ENCODE results near the gene DMBT1. TPM values are rescaled to one million over a fixed set of nuclear protein-coding genes. Genes with fewer than 3 reads are reported as not detected.

The DMBT1 gene
- total RNA-seq, 1 donor from 2014 or later = 0.13 TPM

DNA sequence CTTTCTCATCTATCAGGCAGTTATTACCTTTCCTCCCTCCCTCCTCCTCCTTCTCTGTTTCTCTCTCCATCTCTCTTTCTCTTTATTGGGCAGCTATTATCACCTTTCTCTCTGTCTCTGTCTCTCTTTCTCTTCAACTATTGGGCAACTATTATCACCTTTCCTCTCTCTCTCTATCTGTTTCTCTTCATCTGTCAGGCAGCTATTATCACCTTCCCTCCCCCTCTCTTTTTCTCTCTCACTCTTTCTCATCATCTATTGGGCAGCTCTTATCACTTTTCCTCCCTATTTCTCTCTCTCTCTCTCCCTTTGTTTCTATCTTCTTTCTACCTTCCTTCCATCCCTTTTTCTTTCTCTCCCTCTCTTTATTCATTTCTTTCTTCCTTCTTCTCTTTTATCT, 1.2 kb downstream of the DMBT1 start:
- TF ChIP-seq, protein P1, sequence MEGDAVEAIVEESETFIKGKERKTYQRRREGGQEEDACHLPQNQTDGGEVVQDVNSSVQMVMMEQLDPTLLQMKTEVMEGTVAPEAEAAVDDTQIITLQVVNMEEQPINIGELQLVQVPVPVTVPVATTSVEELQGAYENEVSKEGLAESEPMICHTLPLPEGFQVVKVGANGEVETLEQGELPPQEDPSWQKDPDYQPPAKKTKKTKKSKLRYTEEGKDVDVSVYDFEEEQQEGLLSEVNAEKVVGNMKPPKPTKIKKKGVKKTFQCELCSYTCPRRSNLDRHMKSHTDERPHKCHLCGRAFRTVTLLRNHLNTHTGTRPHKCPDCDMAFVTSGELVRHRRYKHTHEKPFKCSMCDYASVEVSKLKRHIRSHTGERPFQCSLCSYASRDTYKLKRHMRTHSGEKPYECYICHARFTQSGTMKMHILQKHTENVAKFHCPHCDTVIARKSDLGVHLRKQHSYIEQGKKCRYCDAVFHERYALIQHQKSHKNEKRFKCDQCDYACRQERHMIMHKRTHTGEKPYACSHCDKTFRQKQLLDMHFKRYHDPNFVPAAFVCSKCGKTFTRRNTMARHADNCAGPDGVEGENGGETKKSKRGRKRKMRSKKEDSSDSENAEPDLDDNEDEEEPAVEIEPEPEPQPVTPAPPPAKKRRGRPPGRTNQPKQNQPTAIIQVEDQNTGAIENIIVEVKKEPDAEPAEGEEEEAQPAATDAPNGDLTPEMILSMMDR (IDR thresholded peaks at IDR 0.05; ENCODE audit: insufficient read depth, low read length, poor library complexity, severe bottlenecking) = no peak
- H3K4me3 ChIP-seq (ENCODE audit: low read depth, low read length) = no peak overlapping the region
- peaks cover 9% of the 10 kb centered on the region for H3K27me3 ChIP-seq (ENCODE audit: control insufficient read depth, insufficient read depth, low read length)
- H3K36me3 ChIP-seq (ENCODE audit: control insufficient read depth, insufficient read depth, low read length) = no peaks in the 10 kb centered on the region
- no peak for DNase-seq (ENCODE audit: low read depth)

DNA sequence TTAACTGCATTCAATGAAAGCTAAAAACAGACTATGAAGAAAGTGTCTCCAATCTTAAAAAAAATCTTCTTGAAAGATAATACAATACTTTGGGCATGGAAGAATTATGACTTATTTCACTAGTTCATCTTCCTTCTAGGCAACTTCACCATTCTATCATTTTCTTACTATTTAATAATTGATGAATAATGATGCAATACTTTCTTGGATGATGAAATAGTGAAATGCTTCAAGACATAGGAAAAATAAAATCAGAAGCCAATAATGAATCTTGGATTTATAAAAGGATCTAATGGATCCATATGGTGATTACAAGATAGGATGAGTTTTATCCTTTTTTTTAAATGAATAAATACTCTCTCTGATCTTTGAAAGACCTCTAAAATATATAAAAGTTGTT, 4.4 kb downstream of the DMBT1 start:
- Histone ChIP-seq H3K36me3 (ENCODE audit: control insufficient read depth, insufficient read depth, low read length) (no peaks in the 10 kb centered on the region), H3K27me3 (ENCODE audit: control insufficient read depth, insufficient read depth, low read length) (peaks cover 8% of the 10 kb centered on the region), H3K4me3 (ENCODE audit: low read depth, low read length) (no peak overlapping the region)
- DNase-seq (ENCODE audit: low read depth) = no peak
- TF ChIP-seq, protein P1 (IDR thresholded peaks at IDR 0.05; ENCODE audit: insufficient read depth, low read length, poor library complexity, severe bottlenecking) = no peak

DNA sequence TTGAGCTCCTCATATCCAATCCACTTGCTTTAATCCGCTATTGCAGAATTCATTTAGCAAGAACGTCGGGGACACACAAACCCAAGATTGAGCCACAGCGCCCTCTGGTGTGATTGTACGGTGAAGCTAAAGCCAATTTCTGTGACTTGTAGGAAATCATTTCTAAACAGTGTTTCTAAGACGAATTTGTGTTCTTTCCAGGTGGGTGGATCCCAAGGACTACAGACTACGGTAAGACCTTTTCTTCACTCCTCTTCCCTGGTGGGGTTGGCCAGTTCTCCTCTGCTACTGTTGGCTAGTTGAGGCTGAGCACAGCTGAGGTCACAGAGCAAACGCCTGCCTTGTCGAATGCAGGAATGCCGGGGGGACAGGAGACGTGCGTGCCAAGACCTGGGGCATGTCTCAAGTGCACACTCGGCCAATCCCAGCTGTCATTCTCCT, 5.2 kb downstream of the DMBT1 start:
- peak; percentile 29 for DNase-seq (ENCODE audit: low read depth)
- no peak overlapping the region for H3K4me3 ChIP-seq (ENCODE audit: low read depth, low read length)
- TF ChIP-seq, protein P1 (IDR thresholded peaks at IDR 0.05; ENCODE audit: insufficient read depth, low read length, poor library complexity, severe bottlenecking) = peak; percentile 83

DNA sequence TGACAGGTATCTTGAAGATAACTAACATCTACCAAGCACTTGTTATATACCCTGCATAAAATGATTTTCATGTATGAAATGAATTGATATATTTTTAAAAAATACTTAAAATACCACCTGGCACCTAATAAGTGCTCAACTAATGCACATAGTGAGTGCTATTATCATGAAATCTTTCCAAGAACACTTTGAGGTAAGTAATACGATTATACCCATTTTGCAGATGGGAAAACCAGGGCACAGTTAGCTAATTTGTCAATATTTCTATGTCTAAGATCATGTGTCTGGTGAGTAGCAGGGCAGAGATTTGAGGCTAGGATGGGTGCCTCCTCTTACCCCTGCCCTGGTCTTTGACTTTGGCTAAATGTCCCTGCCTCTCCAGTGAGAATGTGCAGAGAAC, 6.1 kb downstream of the DMBT1 start:
- H3K36me3 ChIP-seq (ENCODE audit: control insufficient read depth, insufficient read depth, low read length) = no peaks in the 10 kb centered on the region
- DNase-seq (ENCODE audit: low read depth) = no peak
- TF ChIP-seq, protein P1 (IDR thresholded peaks at IDR 0.05; ENCODE audit: insufficient read depth, low read length, poor library complexity, severe bottlenecking) = no peak
- H3K4me3 ChIP-seq (ENCODE audit: low read depth, low read length) = no peak overlapping the region
- peaks cover 6% of the 10 kb centered on the region for H3K27me3 ChIP-seq (ENCODE audit: control insufficient read depth, insufficient read depth, low read length)

More for the DNA sequence above, 5.2 kb downstream of the DMBT1 start:
- H3K36me3 ChIP-seq (ENCODE audit: control insufficient read depth, insufficient read depth, low read length) = no peaks in the 10 kb centered on the region
- H3K27me3 ChIP-seq (ENCODE audit: control insufficient read depth, insufficient read depth, low read length) = peaks cover 8% of the 10 kb centered on the region

DNA sequence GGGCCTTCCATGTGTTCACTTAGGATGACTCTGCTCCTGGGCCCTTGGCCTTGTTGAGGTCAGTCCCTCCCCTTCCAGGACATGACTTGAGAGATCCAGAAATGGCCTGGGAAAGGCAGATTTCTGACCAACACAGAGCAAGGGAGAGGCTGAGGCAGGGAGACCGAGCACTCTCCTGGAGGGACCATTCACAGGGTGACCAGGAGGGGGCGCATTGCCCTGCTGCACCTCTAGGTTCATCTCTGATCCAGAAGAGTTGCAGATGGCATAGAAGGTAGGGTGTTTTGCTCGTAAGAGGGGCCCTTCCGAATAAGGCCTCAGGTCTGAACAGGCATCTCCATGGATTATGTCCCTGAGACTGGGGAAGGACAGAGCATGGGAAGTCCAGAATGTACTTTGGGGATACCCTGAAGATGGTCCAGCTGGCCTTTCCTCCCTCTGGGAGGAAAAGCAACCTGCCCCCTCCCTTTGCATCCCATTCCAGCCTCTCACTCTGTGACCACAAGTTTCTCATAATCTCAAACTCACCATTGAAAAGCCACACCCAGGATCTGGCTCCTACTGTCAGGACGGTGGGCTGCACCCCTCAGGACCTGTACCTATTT, 6.6 kb downstream of the DMBT1 start:
- DNase-seq (ENCODE audit: low read depth) = no peak
- Histone ChIP-seq H3K36me3 (ENCODE audit: control insufficient read depth, insufficient read depth, low read length) (no peaks in the 10 kb centered on the region), H3K4me3 (ENCODE audit: low read depth, low read length) (no peak overlapping the region), H3K27me3 (ENCODE audit: control insufficient read depth, insufficient read depth, low read length) (peaks cover 6% of the 10 kb centered on the region)
- TF ChIP-seq, protein P1 (IDR thresholded peaks at IDR 0.05; ENCODE audit: insufficient read depth, low read length, poor library complexity, severe bottlenecking) = peak; percentile 51

DNA sequence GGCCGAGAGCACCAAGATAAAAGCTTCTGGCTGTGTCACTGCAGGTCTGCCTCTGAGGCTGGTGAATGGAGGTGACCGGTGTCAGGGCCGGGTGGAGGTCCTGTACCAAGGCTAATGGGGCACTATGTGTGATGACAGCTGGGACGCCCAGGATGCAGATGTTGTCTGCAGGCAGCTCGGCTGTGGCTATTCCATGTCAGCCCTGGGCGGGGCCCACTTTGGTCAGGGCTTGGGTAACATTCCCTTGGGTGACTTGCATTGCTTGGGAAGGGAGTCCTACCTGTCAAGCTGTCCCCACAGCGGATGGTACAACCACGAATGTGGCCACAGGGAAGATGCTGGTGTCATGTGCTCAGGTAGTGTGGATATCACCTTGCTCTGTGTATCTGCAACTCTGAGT, 8.0 kb downstream of the DMBT1 start:
- Histone ChIP-seq H3K4me3 (ENCODE audit: low read depth, low read length) (no peak overlapping the region), H3K27me3 (ENCODE audit: control insufficient read depth, insufficient read depth, low read length) (peaks cover 3% of the 10 kb centered on the region), H3K36me3 (ENCODE audit: control insufficient read depth, insufficient read depth, low read length) (no peaks in the 10 kb centered on the region)
- TF ChIP-seq, protein P1 (IDR thresholded peaks at IDR 0.05; ENCODE audit: insufficient read depth, low read length, poor library complexity, severe bottlenecking) = no peak
- no peak for DNase-seq (ENCODE audit: low read depth)
